GM04504 (cell line): ENCODE measurements around the gene GLTP.
"Not testable (repeated sequence)": the region's sequence is repeated elsewhere in the genome, so short reads cannot be mapped to it uniquely, and the experiment has no call there.

ENCODE experiments used
- DNase-seq: peaks from one replicate; pipeline ENCODE4 v3.0.0-alpha.2; 2012; ENCODE audit warnings: low read depth

GLTP gene, protein sequence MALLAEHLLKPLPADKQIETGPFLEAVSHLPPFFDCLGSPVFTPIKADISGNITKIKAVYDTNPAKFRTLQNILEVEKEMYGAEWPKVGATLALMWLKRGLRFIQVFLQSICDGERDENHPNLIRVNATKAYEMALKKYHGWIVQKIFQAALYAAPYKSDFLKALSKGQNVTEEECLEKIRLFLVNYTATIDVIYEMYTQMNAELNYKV

DNA sequence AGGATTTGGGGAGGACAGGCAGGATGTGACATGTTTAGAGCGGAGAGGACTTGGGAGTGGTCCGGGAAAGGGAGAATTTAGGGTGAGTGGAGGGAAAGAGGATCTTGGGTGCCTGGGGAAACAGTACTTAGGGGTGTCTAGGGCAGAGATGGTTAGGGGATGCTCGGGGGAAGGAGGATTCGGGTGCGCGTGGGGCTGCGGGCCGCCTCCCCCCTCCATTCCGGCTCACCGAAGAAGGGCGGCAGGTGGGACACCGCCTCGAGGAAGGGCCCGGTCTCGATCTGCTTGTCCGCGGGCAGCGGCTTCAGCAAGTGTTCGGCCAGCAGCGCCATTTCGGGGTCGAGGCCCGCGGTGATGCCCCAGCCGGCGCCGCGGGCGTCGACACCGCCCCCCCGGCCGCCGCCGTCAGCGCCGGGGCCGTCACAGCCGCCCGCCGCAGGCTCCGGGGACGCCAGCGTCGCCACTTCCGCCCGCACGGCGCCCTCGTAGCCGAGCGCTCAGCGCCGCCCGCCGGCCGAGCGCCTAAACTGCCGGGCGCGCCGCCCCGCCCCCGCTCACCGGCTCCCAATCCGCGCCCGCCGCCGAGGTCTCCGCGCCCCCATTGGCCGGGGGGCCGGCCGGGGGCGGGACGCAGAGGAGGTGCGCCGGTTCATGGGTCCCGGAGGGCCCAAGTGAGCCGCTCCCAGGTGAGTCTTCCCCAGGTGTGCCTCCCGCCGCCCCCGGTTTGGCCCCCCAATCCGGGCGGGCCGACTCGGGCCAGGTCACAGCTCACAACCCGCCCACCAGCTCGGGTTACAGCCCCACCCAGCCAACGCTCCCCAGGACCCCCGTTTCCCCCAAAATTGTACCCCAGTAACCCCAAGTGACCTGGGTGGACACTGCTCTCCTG lies at the start of gene GLTP:
Gene GLTP, minus strand, starts transcription at position 499 of the 889 bp plus-strand sequence. Its CDS starts 167 bp downstream, at position 332.
- peak; percentile 54 for DNase-seq

DNA sequence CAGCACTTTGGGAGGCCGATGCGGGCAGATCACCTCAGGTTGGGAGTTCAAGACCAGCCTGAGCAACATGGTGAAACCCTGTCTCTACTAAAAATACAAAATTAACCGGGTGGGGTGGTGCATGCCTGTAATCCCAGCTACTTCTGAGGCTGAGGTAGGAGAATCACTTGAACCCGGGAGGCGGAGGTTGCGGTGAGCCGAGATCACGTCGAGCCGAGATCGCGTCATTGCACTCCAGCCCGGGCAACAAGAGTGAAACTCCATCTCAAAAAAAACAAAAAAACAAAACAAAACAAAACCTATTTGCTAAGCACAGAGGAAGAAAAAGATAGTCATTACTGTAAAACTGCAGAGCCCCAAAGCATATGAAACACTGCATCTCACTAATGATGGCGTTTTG lies 49.0 kb upstream of the GLTP start:
- not testable (repeated sequence) for DNase-seq

DNA sequence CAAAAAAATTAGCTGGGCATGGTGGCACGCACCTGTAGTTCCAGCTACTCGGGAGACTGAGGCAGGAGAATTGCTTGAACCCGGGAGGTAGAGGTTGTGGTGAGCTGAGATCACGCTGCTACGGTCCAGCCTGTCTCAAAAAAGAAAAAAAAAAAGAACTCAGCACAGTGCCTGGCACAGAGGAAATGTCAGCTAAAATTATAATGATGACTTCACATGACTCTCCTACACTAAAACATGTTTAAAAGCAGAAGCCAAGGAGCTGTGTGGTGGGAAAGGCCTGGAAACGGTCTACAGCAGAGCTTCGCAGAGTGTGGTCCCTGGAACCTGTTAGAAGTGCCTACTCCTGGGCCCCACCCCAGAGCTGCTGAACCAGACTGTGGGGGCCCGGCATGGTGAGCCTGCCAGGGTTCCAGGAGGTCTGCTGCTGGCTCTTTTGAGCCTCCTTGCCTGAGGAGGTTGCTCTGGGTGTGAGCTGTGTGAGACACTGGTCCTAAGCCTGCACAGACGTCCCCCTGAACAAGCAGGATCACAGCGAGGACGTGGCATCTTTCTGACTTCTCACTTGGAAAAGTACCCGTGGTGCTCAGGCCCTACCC lies 47.8 kb upstream of the GLTP start:
- DNase-seq, result no peak

DNA sequence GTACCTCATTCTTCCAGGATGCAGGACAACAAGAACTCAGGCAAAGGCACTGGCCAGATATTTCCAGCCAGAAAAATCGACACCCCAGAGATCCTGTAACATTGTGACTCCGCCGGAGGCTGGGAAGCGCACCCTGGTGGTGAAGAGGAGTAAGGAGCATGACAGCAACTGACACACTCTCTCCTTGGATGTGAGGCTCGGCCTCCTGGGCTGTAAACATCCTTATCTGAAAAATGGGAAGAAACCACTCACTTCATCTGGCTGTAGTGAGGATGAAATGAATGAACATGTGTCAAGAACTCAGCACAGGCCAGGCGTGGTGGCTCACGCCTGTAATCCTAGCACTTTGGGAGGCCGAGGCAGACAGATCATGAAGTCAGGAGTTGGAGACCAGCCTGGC lies 47.3 kb upstream of the GLTP start:
- DNase-seq, result no peak

DNA sequence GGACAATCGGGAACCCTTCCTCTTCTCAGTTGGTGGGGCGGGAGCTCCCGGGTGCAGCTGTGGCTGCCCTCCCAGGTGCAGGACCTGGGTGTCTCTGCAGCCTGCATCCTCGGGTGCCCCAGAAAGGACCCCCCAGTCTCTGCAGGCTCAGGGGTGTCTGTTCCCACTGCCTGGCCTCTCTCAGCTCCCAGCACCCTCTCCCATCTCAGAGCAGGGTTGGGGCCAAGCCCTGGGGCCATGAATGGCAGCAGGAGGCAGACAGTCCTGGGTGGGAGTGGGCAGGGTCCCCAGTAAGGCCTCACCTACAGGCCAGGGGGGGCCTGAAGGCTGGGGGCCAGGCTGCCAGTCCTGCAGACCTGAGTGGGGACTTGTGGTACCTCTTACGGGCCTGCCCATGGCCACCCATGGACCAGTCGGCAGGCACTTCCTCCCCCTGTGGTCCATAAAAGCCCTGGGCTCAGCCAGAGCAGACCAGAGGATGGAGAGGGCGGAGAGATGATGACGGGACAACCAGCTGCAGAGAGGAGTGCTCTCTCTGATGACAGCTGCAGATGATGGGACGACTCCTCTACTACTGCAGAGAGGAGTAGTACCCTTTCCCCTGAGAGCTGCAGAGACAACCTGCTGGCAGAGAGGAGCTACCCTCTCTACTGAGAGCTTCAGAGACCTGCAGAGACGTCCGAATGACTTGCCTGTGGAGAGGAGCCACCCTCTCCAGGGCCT lies 46.3 kb upstream of the GLTP start:
- DNase-seq, result no peak

DNA sequence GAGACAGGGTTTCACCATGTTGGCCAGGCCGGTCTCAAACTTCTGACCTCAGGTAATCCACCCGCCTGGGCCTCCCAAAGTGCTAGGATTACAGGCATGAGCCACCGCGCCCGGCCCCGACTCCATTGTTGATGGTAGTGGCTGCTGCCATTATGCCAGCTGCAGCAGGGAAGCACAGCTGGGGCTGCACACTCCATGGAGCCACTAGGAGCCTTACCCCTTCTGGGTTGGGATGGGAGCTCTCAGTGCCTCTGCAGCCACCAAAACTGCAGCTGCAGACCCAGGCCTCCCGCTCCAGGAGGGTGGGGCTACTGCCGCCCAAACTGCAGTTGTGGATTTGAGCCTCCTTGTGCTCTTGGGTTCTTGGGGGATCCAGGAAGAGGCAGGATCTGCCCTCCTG lies 45.7 kb upstream of the GLTP start:
- no peak for DNase-seq

DNA sequence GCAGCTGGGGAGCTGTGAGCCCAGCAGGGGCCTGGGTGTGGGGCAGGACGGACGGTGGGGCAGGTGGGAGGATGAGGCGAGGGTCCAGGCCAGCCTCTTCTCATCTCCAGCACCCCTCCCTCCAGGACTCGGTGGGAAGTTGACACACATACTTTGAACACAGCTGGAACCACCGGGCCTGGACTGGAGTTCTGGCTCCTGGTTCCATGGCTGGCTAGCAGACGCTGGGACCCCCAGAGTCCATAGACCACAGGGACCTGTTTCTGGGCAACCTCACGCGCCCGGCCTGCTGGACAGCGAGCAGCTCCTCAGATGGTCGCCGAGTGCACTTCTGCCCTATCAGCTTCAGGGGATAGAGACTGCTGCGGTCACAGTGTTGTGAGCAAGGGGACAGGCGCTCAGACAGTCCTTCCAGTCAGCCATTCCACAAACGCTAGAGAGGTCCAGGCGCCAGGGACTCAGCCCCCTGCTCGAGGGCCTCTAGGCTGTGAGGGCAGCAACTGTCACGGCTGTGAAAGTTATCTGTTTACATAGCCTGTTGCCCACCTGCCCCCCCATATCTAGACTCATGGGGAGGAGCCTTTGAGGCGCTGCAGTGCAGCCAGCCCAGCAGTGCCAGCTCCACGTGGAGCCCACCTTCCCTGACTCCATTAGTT lies 45.0 kb upstream of the GLTP start:
- no peak for DNase-seq

DNA sequence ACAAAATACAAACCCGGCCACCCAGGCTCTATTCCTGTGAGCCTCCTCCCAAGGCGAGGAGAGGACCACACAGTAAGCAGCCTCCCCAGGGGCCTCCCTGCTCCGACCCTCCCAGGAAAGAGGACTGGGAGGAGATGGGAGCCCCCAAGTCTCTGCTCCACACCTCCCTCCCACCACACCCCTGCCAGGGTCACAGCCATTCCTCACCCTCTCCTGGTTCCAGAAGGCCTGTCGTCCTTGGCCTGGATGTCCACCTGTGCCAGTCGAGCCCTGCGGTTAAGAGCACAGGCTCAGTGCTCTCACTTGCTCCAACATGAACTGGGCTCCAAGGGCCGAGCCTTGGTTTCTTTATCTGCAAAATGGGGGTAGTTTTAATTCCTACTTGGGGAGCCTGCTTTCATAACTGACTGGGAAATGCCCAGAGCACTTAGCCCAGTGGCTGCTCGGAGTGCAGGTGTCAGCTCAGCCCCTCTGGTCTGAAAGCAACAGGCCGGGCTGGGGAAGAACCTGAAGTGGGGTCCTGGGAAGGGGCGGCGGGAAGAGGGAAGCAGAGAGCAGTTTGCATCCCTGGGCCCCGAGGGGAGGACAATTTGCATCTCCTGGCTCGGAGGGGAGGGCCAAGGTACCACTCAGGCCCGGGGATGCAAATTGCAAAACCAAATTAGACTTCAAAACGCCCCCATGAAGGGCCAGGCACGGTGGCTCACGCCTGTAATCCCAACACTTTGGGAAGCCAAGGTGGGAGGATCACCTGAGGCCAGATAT lies 43.3 kb upstream of the GLTP start:
- DNase-seq, result no peak

DNA sequence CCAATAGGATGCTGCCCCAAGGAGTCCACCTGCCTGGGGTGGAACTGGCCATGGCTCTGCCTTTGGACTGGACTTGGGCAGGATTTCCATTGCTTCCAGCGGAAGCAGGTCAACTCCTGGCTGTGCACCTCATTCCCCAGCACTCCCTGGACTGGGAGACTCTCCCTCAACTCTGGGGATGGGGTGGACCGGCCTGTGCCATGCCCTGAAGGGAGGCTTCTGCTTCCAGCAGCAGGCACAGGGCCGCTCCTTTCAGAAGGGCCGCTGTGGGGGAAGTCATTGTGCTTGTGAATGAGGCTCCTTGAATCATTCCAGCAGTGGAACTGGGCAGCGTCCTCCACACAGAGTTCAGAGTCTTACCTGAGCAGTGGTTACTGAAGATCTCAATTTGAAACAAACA lies 42.7 kb upstream of the GLTP start:
- DNase-seq, result no peak

DNA sequence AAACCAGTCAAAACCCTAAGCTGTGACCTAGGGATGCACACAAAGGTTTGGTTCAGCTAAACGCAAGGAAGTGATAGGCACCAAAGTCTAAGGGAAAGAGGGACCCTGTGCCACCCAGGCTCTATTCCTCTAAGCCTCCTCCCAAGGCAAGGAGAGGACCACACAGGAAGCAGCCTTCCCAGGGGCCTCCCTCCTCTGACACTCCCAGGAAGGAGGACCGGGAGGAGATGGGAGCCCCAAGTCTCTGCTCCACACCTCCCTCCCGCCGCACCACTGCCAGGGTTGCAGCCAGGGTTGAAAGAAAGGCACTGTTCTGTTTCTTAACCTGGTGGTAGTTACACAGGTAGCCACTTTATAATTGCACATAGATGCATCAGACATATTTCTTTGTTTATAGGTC lies 41.6 kb upstream of the GLTP start:
- no peak for DNase-seq

DNA sequence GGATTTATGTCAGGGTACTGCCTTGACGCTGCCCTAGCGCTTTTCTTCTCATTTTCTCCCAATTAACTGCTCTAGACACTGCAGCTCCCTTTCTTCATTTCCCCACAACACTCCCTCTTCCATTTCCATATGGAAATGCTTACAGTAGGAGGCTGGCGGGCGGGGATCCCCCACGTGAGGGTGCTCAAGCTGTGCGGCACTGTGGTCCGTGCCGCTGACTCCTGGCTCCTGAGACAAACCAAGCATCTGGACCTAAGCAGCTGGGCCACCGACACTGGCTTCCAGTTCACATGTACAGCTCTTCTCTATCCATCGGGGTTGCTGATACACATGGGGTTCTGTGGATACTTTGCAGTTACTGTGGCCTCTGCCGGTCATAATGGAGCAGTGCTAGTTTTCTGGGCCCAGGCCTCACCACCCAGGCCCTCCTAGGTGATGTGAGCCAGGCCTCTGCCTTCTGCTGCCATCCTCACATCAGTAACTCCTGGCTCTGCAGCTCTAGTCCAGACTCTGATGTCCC lies 40.0 kb upstream of the GLTP start:
- no peak for DNase-seq

DNA sequence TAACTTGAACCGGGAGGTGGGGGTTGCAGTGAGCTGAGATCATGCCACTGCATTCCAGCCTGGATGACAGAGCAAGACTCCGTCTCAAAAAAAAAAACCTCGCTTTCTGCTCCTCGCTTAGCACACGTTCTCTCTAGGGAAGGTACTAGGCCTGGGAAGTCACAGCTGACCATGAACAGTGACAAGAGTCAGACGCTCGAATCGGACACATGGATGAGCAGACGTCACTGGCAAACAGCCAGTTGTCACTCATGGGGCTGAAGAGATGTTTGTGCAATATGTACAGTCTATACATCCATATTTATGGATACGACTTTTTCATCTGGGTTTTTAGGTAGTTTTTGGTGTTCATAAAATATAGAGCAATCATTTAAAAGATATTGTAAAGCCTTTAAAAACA lies 39.1 kb upstream of the GLTP start:
- no peak for DNase-seq

DNA sequence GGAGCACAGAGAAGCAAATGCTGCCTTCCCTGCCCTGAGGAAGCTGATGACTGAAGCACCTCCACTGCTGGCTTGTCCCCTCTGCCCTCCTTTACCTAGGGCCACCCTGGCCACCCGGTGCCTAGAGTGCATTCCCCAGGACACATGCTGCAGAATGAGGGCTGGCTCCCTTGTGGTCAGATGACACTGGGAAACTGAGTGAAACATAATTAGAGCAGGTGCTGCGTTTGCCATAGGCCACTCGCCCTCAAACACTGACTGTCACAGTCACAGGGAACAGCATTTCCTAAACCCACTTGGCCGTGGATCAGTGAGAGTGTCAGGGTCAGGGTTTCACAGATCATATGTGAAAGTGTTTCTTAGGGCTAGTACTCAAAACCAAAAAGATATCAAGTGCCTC lies 35.7 kb upstream of the GLTP start:
- no peak for DNase-seq

DNA sequence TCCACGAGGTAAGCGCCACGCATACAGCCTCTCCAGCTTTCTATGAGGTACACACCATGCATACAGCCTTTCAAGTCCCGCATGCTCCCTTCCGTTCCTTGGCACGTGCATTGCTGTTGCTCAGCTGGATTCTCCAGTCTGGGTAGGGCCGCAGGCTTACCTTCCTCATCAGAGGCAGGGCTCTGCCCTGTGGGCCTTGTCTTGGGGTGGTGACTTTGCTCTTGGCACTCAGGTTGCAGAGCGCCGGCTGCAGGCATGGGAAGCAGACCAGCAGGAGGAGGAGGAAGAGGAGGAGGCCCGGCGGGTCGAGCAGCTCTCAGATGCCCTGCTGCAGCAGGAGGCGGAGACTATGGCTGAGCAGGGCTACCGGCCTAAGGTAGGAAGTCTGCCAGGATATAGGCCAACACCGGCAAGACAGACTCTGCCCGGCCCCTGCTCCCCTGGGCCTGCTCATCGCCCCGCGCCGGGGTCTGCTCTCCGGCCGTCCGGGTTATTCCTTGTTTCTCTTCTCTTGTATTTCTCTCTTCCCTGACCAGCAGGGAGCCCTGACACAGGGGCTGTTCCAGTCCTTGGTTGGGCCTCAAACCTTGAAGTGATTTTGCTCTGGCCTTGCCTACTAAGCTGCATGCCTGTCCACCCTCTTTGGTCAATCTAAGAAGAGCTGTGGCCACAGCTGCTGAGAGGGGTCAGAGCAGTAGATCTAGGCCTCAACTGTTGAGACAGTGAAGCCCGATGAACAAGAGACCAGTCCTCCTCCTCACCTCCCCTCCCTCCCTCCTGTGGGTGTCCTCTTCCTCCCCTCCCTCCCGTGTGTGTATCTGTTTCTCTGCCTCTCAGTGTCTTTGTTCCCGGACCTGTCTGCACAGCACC lies 35.1 kb upstream of the GLTP start:
- no peak for DNase-seq

DNA sequence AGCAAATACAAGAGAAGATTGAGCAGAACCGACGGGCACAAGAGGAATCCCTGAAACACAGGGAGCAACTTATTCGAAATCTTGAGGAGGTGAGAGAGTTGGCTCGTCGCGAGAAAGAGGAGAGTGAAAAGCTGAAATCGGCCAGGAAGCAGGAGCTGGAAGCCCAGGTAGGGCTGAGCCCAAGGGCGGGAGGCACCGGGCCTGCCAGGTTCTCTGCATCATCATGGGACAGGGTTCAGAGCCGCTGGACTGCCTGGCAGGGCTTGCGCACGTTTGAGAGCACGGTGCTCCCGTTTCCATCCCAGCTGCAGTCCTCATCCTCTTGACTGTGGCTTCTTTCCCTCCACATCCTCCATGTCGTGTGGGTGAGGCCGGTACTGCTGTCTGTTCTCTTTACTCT lies 34.1 kb upstream of the GLTP start:
- no peak for DNase-seq

DNA sequence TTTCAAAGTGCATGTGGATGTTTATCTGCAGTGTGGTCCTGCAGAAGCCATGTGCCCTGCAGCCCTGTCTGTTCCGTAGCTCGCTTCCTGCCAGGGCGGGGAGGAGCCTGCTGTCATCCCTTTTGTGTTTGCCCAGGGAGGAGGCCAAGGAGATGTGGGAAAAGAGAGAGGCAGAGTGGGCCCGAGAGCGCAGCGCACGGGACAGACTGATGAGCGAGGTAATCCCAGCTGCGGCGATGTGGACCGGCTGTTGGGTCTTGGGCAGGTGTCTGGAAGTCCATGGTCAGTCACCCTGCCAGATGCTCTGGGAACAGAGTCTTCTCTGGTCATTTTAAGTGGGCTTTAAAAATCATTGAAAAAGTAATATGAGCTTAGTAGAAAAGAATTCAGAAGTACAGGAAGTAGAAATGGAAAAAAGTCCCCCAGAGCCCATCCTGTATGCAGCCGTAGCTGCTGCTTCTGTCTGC lies 32.5 kb upstream of the GLTP start:
- no peak for DNase-seq

DNA sequence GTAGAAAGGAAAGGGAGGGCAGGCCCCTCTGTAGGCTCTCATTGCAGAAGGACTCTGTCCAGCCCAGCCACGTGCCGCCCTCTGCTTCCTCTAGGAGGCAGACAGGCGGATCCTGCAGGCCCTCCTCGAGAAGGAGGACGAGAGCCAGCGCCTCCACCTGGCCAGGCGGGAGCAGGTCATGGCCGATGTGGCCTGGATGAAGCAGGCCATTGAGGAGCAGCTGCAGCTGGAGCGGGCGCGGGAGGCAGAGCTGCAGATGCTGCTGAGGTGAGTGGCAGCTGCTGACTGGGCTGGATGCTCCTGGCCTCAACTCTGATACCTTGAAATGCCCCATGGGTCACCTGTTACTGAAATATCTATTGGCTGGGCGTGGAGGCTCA lies 30.6 kb upstream of the GLTP start:
- DNase-seq, result no peak

DNA sequence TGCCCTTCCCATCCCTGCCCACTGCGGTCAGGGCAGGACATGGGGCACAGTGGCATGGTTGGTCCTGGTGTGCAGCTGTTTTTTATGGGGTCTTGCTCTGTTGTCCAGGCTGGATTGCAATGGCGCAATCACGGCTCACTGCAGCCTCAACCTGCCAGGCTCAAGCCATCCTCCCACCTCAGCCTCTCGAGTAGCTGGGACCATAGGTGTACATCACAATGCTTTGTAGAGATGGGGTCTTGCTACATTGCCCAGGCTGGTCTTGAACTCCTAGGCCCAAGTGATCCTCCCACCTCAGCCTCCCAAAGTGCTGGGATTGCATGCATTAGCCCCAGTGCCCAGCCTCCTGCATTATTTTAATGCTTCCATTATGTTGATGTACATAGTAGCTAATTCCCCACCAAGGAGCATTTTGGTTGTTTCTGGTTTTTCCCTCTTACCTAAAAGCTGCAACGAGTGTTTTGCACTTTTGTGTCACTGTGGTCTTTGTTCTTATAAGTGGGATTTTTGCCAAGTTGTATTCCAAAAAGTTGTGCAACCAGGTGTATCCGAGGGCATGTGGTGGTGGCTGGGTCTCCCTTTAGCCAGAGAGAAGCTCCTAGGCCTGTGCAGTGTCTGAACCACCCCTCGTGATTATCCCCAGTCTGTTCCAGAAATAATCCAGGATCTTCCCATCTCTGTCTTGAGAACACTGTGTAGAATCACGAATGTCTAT lies 30.1 kb upstream of the GLTP start:
- DNase-seq, result no peak

DNA sequence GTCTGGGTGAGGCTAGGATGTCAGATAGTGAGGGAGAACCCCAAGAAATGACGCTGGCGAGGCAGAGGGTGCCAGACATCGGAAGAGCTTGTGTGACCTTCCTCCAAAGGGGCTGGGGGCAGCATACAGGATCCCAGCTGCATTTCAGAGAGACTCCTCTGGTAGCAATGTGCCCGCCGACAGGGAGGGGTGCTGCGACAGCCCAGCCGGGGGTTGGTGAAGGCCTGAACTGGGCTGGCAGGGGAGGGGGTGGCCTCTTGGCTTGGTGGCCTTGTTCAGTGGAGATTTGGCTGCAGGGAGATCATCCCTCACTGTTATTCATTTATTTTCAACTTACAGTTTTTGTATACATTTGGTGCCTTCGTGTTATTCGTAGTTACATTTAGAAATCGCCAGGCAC lies 25.0 kb upstream of the GLTP start:
- no peak for DNase-seq
